ENCODE results near the gene SERAC1. TPM values are rescaled to one million over a fixed set of nuclear protein-coding genes. Genes with fewer than 3 reads are reported as not detected.

The SERAC1 gene
- polyA plus RNA-seq, 1 experiment: 6.1 TPM

- no peaks in the 10 kb centered on the region for H3K27me3 ChIP-seq (ENCODE audit: control insufficient read depth, insufficient read depth, low read length)
- ChIA-PET POLR2A (no interaction called here), CTCF (interaction anchor here (0.9 to 1.6 kb wide), 3 partner anchors 10 to 26 kb away, joined by 3 read pairs; no protein-coding TSS in a partner anchor)
- TF ChIP-seq CTCF (IDR thresholded peaks at IDR 0.05; ENCODE audit: insufficient read depth, low read depth, low read length): no peak
- no peak overlapping the region for H3K4me3 ChIP-seq (ENCODE audit: low read depth, low read length)
- no peaks in the 10 kb centered on the region; the same call in 1 of the 2 replicates for H3K36me3 ChIP-seq (ENCODE audit: control insufficient read depth, insufficient read depth, low read length)
- DNase-seq (ENCODE audit: low read depth): no peak
These were observed 26.6 kb upstream of the SERAC1 start for GRCh38 chr6:158194487-158195280.

GRCh38 chr6:158191761-158192160 lies 23.7 kb upstream of the SERAC1 start:
- DNase-seq (ENCODE audit: low read depth): no peak
- no peak for TF ChIP-seq CTCF (IDR thresholded peaks at IDR 0.05; ENCODE audit: insufficient read depth, low read depth, low read length)
- Histone ChIP-seq H3K27me3 (ENCODE audit: control insufficient read depth, insufficient read depth, low read length) (no peaks in the 10 kb centered on the region), H3K36me3 (ENCODE audit: control insufficient read depth, insufficient read depth, low read length) (peaks cover 1% of the 10 kb centered on the region; the same call in 1 of the 2 replicates), H3K4me3 (ENCODE audit: low read depth, low read length) (no peak overlapping the region)
- POLR2A ChIA-PET: no interaction called here
- CTCF ChIA-PET: no interaction called here

GRCh38 chr6:158191032-158191431 lies 23.0 kb upstream of the SERAC1 start:
- POLR2A ChIA-PET: interaction anchor here (0.5 kb wide), 1 partner anchor 11 kb away, joined by 3 read pairs; no protein-coding TSS in a partner anchor
- no peak overlapping the region for H3K4me3 ChIP-seq (ENCODE audit: low read depth, low read length)
- DNase-seq (ENCODE audit: low read depth): no peak
- CTCF ChIA-PET: no interaction called here
- no peak for TF ChIP-seq CTCF (IDR thresholded peaks at IDR 0.05; ENCODE audit: insufficient read depth, low read depth, low read length)
- H3K36me3 ChIP-seq (ENCODE audit: control insufficient read depth, insufficient read depth, low read length): peaks cover 1% of the 10 kb centered on the region; the same call in 1 of the 2 replicates
- H3K27me3 ChIP-seq (ENCODE audit: control insufficient read depth, insufficient read depth, low read length): no peaks in the 10 kb centered on the region

- ChIA-PET CTCF (interaction anchor here (0.7 to 1.7 kb wide), 2 partner anchors 9 to 456 kb away, joined by 3 to 7 read pairs; partner anchors contain the start of gene DYNLT1), POLR2A (no interaction called here)
- H3K36me3 ChIP-seq (ENCODE audit: control insufficient read depth, insufficient read depth, low read length): peaks cover 1% of the 10 kb centered on the region; the same call in 1 of the 2 replicates
- no peak overlapping the region for H3K4me3 ChIP-seq (ENCODE audit: low read depth, low read length)
- no peak for TF ChIP-seq CTCF (IDR thresholded peaks at IDR 0.05; ENCODE audit: insufficient read depth, low read depth, low read length)
- DNase-seq (ENCODE audit: low read depth): no peak
- H3K27me3 ChIP-seq (ENCODE audit: control insufficient read depth, insufficient read depth, low read length): no peaks in the 10 kb centered on the region
These were observed 20.5 kb upstream of the SERAC1 start for GRCh38 chr6:158188591-158188990.

- TF ChIP-seq CTCF (IDR thresholded peaks at IDR 0.05; ENCODE audit: insufficient read depth, low read depth, low read length): no peak
- CTCF ChIA-PET: no interaction called here
- POLR2A ChIA-PET: interaction anchor here (0.6 kb wide), 1 partner anchor 15 kb away, joined by 3 read pairs; no protein-coding TSS in a partner anchor
- peaks cover 1% of the 10 kb centered on the region; the same call in 1 of the 2 replicates for H3K36me3 ChIP-seq (ENCODE audit: control insufficient read depth, insufficient read depth, low read length)
- H3K27me3 ChIP-seq (ENCODE audit: control insufficient read depth, insufficient read depth, low read length): no peaks in the 10 kb centered on the region
- H3K4me3 ChIP-seq (ENCODE audit: low read depth, low read length): no peak overlapping the region
- DNase-seq (ENCODE audit: low read depth): peak; percentile 55
These were observed 17.8 kb upstream of the SERAC1 start for GRCh38 chr6:158185729-158186456.
